Neutrophil (primary cell): ENCODE data around the gene CALCOCO1.

ENCODE experiments used
- H3K27ac ChIP-seq: fragments of 200-600 bp; sonication (generic); 2 replicates; pipeline ENCODE4 v1.5.1; 2016; ENCODE audit warnings: mild to moderate bottlenecking, moderate library complexity
- H3K27me3 ChIP-seq: fragments of 200-600 bp; sonication (generic); 2 replicates; pipeline ENCODE4 v1.6.0; 2016; ENCODE audit warnings: mild to moderate bottlenecking
- H3K36me3 ChIP-seq: fragments of 200-600 bp; sonication (generic); 2 replicates; pipeline ENCODE4 v1.5.1; 2017
- H3K4me1 ChIP-seq, 2 experiments: fragments of 200-600 bp in 1 of 2; sonication (generic) in 1 of 2; 1 replicate in 1 of 2; 2 replicates in 1 of 2; pipeline versions ENCODE4 v1.5.1 to v1.6.1; 2013 to 2016; ENCODE audit warnings: low read depth in 1 of 2, low read length in 1 of 2, mild to moderate bottlenecking in 1 of 2, moderate library complexity in 1 of 2; ENCODE audit not compliant: control insufficient read depth in 1 of 2, insufficient read depth in 1 of 2
- H3K4me3 ChIP-seq, 2 experiments: fragments of 200-600 bp in 1 of 2; sonication (generic) in 1 of 2; 1 replicate in 1 of 2; 2 replicates in 1 of 2; pipeline ENCODE4 v1.5.1; 2013 to 2016; ENCODE audit warnings: low read depth in 1 of 2, low read length in 1 of 2, mild to moderate bottlenecking in 1 of 2, moderate library complexity in 1 of 2
- H3K9me3 ChIP-seq: fragments of 200-600 bp; sonication (generic); 2 replicates; pipeline ENCODE4 v1.5.1; 2016
- TF ChIP-seq, protein P1 (sequence below): fragments of 200-600 bp; sonication (generic); IDR thresholded peaks from 2 replicates; pipeline ENCODE4 v1.5.1; 2016; ENCODE audit warnings: antibody characterized with exemption

Gene CALCOCO1

DNA sequence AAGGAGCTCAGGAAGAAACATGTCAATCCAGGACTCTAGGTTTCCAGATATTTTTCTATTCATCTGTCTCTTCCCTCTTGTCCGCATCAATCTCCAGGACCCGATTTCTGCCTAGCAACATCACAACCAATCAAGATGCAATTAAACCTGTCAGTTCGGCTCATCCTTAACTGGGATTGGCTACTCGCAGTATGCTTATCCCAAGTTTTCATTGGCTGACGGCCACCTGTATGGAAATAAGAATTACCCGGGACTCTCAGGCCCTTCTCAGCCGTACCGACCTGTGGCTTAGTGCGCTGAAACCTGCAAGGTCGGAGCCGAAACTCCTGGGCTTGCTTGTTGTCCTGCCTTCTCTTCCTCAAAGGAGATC is 31.0 kb downstream of the CALCOCO1 start:
- peaks cover 5 to 24% of the 10 kb centered on the region in 2 experiments for H3K4me1 ChIP-seq
- no peaks in the 10 kb centered on the region for H3K9me3 ChIP-seq
- peaks cover 100% of the 10 kb centered on the region for H3K27me3 ChIP-seq

DNA sequence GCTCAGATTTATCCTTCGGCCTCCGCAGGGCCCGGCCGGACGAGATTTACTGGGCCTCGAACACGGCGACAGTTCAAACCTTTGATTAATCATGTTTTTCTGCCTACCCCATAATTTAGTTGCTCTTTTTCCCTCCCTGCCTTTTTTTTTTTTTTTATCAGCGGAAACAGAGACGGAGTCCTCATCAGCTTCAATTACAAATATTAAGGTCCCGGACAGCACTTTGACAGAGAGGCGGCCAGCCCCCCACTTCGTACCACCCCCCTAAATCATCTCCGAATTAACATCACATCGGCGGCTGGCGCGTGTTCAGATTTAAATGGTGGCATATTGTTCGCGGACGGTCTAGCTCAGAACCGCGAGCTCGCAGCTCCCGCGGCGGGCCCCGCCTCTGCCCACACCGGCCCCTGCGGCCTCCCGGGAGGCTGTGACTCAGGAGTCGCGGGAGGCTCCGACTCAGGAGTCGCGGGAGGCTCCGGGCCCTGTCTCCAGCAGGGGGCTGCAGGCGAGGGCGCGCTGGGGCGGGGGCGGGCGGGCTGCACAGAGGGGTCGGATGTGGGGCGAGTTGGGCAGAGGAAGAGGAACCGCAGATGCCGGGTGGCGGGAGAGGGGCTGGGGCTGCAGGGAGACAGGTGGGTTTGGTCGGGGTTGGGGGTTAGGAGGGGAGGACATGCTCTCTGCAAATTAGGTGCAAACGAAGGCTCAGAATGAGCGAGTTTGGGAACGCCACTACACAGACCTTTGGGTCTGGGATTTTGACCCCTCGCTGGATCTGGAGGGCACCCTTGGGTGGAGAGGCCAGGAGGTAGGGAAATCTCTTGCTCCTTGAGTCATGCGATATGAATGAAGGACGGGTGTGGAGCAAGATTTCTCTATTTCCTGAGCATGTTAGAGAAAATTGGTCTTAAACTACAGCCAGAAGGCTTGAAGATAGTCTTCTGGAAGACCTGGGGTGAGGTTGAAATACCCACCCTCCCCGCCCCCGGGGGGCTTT is 31.8 kb downstream of the CALCOCO1 start:
- H3K27ac ChIP-seq = no peak overlapping the region
- H3K9me3 ChIP-seq = no peaks in the 10 kb centered on the region
- H3K36me3 ChIP-seq = no peaks in the 10 kb centered on the region
- H3K4me1 ChIP-seq = peaks cover 5 to 24% of the 10 kb centered on the region in 2 experiments
- peaks cover 100% of the 10 kb centered on the region for H3K27me3 ChIP-seq
- TF ChIP-seq, protein P1, sequence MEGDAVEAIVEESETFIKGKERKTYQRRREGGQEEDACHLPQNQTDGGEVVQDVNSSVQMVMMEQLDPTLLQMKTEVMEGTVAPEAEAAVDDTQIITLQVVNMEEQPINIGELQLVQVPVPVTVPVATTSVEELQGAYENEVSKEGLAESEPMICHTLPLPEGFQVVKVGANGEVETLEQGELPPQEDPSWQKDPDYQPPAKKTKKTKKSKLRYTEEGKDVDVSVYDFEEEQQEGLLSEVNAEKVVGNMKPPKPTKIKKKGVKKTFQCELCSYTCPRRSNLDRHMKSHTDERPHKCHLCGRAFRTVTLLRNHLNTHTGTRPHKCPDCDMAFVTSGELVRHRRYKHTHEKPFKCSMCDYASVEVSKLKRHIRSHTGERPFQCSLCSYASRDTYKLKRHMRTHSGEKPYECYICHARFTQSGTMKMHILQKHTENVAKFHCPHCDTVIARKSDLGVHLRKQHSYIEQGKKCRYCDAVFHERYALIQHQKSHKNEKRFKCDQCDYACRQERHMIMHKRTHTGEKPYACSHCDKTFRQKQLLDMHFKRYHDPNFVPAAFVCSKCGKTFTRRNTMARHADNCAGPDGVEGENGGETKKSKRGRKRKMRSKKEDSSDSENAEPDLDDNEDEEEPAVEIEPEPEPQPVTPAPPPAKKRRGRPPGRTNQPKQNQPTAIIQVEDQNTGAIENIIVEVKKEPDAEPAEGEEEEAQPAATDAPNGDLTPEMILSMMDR = no peak
- H3K4me3 ChIP-seq = peak overlapping the region in 1 of 2 experiments; percentile 18

More for the DNA sequence above, 31.0 kb downstream of the CALCOCO1 start:
- H3K27ac ChIP-seq = no peak overlapping the region
- no peak overlapping the region for H3K4me3 ChIP-seq
- H3K36me3 ChIP-seq = no peaks in the 10 kb centered on the region
- TF ChIP-seq, protein P1 = no peak

DNA sequence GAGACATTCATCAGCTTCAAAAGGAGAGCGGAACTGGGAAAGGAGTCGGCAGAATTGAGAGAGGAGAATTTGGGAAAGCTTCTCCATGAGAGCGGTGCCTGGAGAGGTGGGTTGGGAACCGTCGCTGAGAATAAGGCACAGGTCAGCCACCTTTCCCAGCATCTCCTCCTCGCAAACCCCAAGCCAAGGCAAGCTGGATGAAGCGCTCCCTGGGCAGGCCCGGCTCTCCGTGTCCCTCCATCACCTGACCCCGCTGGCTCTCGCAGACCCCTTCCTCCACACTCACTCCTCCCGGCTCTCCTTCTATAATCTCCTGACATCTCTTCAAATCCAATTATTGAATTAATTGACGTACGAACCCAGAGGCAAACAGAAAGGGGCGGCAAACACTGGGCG is 32.5 kb downstream of the CALCOCO1 start:
- Histone ChIP-seq H3K27ac (no peak overlapping the region), H3K9me3 (no peaks in the 10 kb centered on the region), H3K27me3 (peaks cover 100% of the 10 kb centered on the region), H3K4me3 (no peak overlapping the region), H3K36me3 (no peaks in the 10 kb centered on the region), H3K4me1 (peaks cover 5 to 24% of the 10 kb centered on the region in 2 experiments)
- TF ChIP-seq, protein P1 = no peak

DNA sequence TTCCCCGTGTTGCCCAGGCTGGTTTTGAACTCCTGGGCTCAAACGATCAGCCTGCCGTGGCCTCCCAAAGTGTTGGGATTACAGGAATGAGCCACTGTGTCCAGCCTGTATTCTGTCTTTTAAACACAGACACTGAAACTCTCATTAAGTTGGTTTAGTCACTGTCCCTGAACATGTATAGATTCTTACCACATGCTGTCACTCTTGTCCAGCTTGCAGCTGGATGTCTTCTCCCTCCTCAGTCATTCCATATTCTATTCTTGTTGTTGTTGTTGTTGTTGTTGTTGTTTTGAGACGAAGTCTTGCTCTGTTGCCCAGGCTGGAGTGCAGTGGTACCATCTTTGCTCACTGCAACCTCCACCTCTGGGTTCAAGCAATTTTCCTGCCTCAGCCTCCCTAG is 39.1 kb downstream of the CALCOCO1 start:
- H3K36me3 ChIP-seq = no peaks in the 10 kb centered on the region
- no peak overlapping the region for H3K27ac ChIP-seq
- H3K4me1 ChIP-seq = no peaks in the 10 kb centered on the region
- no peaks in the 10 kb centered on the region for H3K9me3 ChIP-seq
- TF ChIP-seq, protein P1 = no peak
- no peak overlapping the region for H3K4me3 ChIP-seq
- H3K27me3 ChIP-seq = peaks cover 68% of the 10 kb centered on the region

GRCh38 chr12:53686436-53686835 is 40.8 kb downstream of the CALCOCO1 start:
- peaks cover 51% of the 10 kb centered on the region for H3K27me3 ChIP-seq
- TF ChIP-seq, protein P1 = no peak
- H3K9me3 ChIP-seq = no peaks in the 10 kb centered on the region
- no peaks in the 10 kb centered on the region for H3K4me1 ChIP-seq
- H3K36me3 ChIP-seq = no peaks in the 10 kb centered on the region
- no peak overlapping the region for H3K4me3 ChIP-seq
- H3K27ac ChIP-seq = no peak overlapping the region
